ENCODE results near the gene PERM1. TPM values are rescaled to one million over a fixed set of nuclear protein-coding genes. Genes with fewer than 3 reads are reported as not detected.
"Not testable (repeated sequence)": the region's sequence is repeated elsewhere in the genome, so short reads cannot be mapped to it uniquely, and the experiment has no call there.

PERM1 gene
- total RNA-seq, 4 donors from 2014 or later, result 0.39 to 1.9 (median 1.4) TPM; not detected in 1

DNA sequence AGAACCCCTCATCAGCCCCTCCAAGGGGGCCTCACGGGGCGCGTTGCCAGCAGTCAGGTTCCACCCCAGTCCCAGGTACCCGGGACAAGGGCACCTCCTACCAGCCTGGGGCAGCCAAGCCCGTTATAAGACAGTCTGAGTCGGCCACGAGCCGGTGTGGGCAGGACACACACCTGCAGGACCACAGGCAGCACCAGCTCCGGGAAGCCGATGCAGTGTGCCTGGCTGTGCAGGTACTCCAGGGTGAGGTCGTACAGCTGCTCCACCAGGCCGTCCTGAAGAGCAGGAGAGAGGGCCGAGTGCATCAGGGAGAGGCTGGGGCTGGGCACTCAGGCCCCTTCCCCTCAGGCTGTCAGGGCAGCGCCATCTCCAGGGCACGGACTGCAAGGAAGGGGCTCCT, 33.9 kb downstream of the PERM1 start:
- H3K4me3 ChIP-seq, result no peak overlapping the region
- no CpG with 5 or more reads among the region's 15 CpGs for WGBS, 2 donors (ENCODE audit: low coverage in 1 of 2)
- H3K4me1 ChIP-seq, result peaks cover 0 to 23% (median 12%) of the 10 kb centered on the region in 3 donors
- no peaks in the 10 kb centered on the region for H3K9me3 ChIP-seq
- H3K36me3 ChIP-seq, result peaks cover 0 to 88% of the 10 kb centered on the region in 2 donors
- no peak for ATAC-seq
- TF ChIP-seq POLR2AphosphoS5 (IDR thresholded peaks at IDR 0.05), result no peak
- no peak for TF ChIP-seq POLR2A (IDR thresholded peaks at IDR 0.05)
- TF ChIP-seq, protein P1, sequence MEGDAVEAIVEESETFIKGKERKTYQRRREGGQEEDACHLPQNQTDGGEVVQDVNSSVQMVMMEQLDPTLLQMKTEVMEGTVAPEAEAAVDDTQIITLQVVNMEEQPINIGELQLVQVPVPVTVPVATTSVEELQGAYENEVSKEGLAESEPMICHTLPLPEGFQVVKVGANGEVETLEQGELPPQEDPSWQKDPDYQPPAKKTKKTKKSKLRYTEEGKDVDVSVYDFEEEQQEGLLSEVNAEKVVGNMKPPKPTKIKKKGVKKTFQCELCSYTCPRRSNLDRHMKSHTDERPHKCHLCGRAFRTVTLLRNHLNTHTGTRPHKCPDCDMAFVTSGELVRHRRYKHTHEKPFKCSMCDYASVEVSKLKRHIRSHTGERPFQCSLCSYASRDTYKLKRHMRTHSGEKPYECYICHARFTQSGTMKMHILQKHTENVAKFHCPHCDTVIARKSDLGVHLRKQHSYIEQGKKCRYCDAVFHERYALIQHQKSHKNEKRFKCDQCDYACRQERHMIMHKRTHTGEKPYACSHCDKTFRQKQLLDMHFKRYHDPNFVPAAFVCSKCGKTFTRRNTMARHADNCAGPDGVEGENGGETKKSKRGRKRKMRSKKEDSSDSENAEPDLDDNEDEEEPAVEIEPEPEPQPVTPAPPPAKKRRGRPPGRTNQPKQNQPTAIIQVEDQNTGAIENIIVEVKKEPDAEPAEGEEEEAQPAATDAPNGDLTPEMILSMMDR (IDR thresholded peaks at IDR 0.05), result no peak
- TF ChIP-seq EP300 (IDR thresholded peaks at IDR 0.05), result no peak
- H3K27ac ChIP-seq, result no peak overlapping the region
- H3K27me3 ChIP-seq, result peaks cover 9% of the 10 kb centered on the region

- Histone ChIP-seq H3K27me3 (peaks cover 21% of the 10 kb centered on the region), H3K36me3 (peaks cover 0 to 77% of the 10 kb centered on the region in 2 donors), H3K4me1 (peaks cover 0 to 34% (median 23%) of the 10 kb centered on the region in 3 donors)
- ATAC-seq, H3K9me3 ChIP-seq, H3K27ac ChIP-seq, H3K4me3 ChIP-seq: not testable (repeated sequence)
- 85 to 98% methylated on average over 7 to 11 of the region's 13 CpGs for WGBS, 2 donors (ENCODE audit: low coverage in 1 of 2)
Observed at GRCh38 chr1:946811-947210, 35.1 kb downstream of the PERM1 start.

DNA sequence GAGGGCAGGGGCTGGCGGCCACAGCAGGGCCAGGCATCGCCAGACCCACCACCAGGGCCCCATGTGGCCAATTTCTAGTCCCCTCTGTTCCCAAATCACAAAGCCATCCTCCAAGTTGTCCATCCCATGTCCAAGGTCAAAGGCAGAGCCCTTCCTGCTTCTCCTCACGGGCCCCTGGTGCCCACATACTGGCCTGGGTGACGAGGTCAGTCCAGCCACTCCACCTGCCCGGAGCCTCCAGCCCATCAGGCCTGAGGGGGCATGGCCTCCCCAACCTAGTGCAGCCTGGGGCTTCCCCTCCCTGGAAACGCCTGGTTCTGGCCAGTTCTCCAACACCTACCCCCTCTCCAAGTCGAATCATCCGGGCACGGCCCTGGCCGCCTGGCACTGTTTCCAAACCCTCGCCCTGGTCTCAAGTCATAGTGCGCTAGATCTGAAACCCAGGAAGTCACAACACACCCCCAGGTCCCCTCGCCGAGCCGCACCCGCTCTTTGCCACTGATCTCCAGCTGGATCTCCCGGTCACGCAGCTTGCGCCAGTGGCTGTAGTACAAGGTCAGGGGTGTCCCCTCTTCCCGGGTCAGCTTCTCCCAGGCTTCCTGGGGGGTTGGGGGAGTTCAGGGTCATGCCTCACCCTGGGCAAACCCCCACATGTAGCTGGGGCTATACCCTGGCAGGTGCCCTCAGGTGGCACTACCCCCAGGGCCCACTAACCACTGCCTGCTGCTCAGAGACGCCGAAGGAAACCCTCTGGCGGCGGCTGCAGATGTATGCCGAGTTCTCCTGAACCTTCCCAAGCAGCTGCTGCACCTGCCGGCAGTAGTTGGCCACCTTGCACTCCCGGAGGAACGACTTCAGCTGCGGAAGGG, 36.0 kb downstream of the PERM1 start:
- 95 to 100% methylated on average over 1 to 13 of the region's 29 CpGs for WGBS, 2 donors (ENCODE audit: low coverage in 1 of 2)
- H3K4me1 ChIP-seq, result peaks cover 0 to 43% (median 32%) of the 10 kb centered on the region in 3 donors
- H3K4me3 ChIP-seq, result no peak overlapping the region
- ATAC-seq, result no peak
- H3K9me3 ChIP-seq, result no peaks in the 10 kb centered on the region
- peak overlapping the region in 1 of 4 donors; percentile 67 for H3K27ac ChIP-seq
- TF ChIP-seq, protein P1 (IDR thresholded peaks at IDR 0.05), result no peak
- no peak for TF ChIP-seq POLR2AphosphoS5 (IDR thresholded peaks at IDR 0.05)
- TF ChIP-seq EP300 (IDR thresholded peaks at IDR 0.05), result no peak
- TF ChIP-seq POLR2A (IDR thresholded peaks at IDR 0.05), result no peak
- peaks cover 30% of the 10 kb centered on the region for H3K27me3 ChIP-seq
- peaks cover 0 to 68% of the 10 kb centered on the region in 2 donors for H3K36me3 ChIP-seq

GRCh38 chr1:944341-945325, 37.3 kb downstream of the PERM1 start:
- WGBS, 2 donors (ENCODE audit: low coverage in 1 of 2), result 24 to 62% methylated on average over 5 to 7 of the region's 28 CpGs
- H3K27me3 ChIP-seq, result peaks cover 43% of the 10 kb centered on the region
- no peaks in the 10 kb centered on the region for H3K9me3 ChIP-seq
- peak overlapping the region in 3 of 4 donors; percentile 31 to 67 (median 55) for H3K27ac ChIP-seq
- TF ChIP-seq, protein P1 (IDR thresholded peaks at IDR 0.05), result no peak
- TF ChIP-seq POLR2AphosphoS5 (IDR thresholded peaks at IDR 0.05) (no peak), EP300 (IDR thresholded peaks at IDR 0.05) (no peak), POLR2A (IDR thresholded peaks at IDR 0.05) (no peak)
- peaks cover 0 to 56% (median 44%) of the 10 kb centered on the region in 3 donors for H3K4me1 ChIP-seq
- peaks cover 0 to 55% of the 10 kb centered on the region in 2 donors for H3K36me3 ChIP-seq
- no peak for ATAC-seq
- H3K4me3 ChIP-seq, result peak overlapping the region in 1 of 2 donors; percentile 27

All from gastroesophageal sphincter (tissue), 4 donors.